GM12878 (cell line): ENCODE results near the gene GPR137B.

Experiments used
- CEBPB ChIP-seq, 2 experiments: fragments of 150-350 bp in 1 of 2; IDR thresholded peaks; 2 replicates each; pipeline ENCODE4 v1.6.1; 2012 to 2014; ENCODE audit warnings: low read depth in 2 of 2, low read length in 2 of 2, borderline replicate concordance in 1 of 2, inconsistent platforms in 1 of 2
- ETV6 ChIP-seq, 2 experiments: fragments of 450-650 bp in 1 of 2; IDR thresholded peaks in 1 of 2; conservative IDR thresholded peaks in 1 of 2; 2 replicates each; pipeline ENCODE4 v1.6.1; 2014; ENCODE audit warnings: antibody characterized with exemption in 1 of 2, borderline replicate concordance in 1 of 2, low read depth in 1 of 2, mild to moderate bottlenecking in 1 of 2, moderate library complexity in 1 of 2
- GABPA ChIP-seq: IDR thresholded peaks from 2 replicates; pipeline ENCODE4 v1.6.1; 2014; ENCODE audit warnings: antibody characterized with exemption, low read depth, mild to moderate bottlenecking, inconsistent platforms
- NFXL1 ChIP-seq: fragments of 450-650 bp; IDR thresholded peaks from 2 replicates; pipeline ENCODE4 v1.6.1; 2017; ENCODE audit warnings: antibody characterized with exemption, mild to moderate bottlenecking, borderline replicate concordance
- POLR2AphosphoS5 ChIP-seq: IDR thresholded peaks from 2 replicates; pipeline ENCODE4 v1.6.1; 2011; ENCODE audit warnings: mild to moderate bottlenecking, low read length, inconsistent platforms
- RAD51 ChIP-seq: fragments of 450-650 bp; IDR thresholded peaks from 2 replicates; pipeline ENCODE4 v1.6.1; 2016; ENCODE audit warnings: moderate library complexity, mild to moderate bottlenecking, inconsistent platforms
- RELA ChIP-seq: fragments of 450-650 bp; IDR thresholded peaks from 2 replicates; pipeline ENCODE4 v1.8.0; 2014; ENCODE audit warnings: borderline replicate concordance; ENCODE audit not compliant: partially characterized antibody
- SIX5 ChIP-seq: IDR thresholded peaks from 2 replicates; pipeline ENCODE4 v1.6.1; 2011; ENCODE audit warnings: mild to moderate bottlenecking, low read depth, low read length, moderate library complexity; ENCODE audit not compliant: severe bottlenecking
- SREBF1 ChIP-seq: IDR thresholded peaks from 2 replicates; pipeline ENCODE4 v1.6.1; 2012; ENCODE audit warnings: mild to moderate bottlenecking, low read length
- YY1 ChIP-seq: IDR thresholded peaks from 2 replicates; pipeline ENCODE4 v1.6.1; 2011; ENCODE audit warnings: low read depth, mild to moderate bottlenecking, low read length
- TF ChIP-seq, protein P1 (sequence below), 3 experiments: IDR thresholded peaks in 2 of 3; conservative IDR thresholded peaks in 1 of 3; 2 replicates each; pipeline ENCODE4 v1.5.1; 2011; ENCODE audit warnings: low read depth in 3 of 3, low read length in 3 of 3, mild to moderate bottlenecking in 3 of 3, control low read depth in 2 of 3, moderate library complexity in 2 of 3, inconsistent platforms in 1 of 3, mixed read lengths in 1 of 3; ENCODE audit not compliant: control insufficient read depth in 2 of 3, insufficient read depth in 1 of 3; ENCODE audit errors: extremely low read depth in 1 of 3
- TF ChIP-seq, protein P2 (sequence below): fragments of 450-650 bp; IDR thresholded peaks from 2 replicates; pipeline ENCODE4 v1.6.1; 2017; ENCODE audit warnings: mild to moderate bottlenecking
- TF ChIP-seq, protein P3 (sequence below): IDR thresholded peaks from 2 replicates; pipeline ENCODE4 v1.6.1; 2011; ENCODE audit warnings: mild to moderate bottlenecking, low read depth, low read length, moderate library complexity; ENCODE audit not compliant: insufficient replicate concordance

DNA sequence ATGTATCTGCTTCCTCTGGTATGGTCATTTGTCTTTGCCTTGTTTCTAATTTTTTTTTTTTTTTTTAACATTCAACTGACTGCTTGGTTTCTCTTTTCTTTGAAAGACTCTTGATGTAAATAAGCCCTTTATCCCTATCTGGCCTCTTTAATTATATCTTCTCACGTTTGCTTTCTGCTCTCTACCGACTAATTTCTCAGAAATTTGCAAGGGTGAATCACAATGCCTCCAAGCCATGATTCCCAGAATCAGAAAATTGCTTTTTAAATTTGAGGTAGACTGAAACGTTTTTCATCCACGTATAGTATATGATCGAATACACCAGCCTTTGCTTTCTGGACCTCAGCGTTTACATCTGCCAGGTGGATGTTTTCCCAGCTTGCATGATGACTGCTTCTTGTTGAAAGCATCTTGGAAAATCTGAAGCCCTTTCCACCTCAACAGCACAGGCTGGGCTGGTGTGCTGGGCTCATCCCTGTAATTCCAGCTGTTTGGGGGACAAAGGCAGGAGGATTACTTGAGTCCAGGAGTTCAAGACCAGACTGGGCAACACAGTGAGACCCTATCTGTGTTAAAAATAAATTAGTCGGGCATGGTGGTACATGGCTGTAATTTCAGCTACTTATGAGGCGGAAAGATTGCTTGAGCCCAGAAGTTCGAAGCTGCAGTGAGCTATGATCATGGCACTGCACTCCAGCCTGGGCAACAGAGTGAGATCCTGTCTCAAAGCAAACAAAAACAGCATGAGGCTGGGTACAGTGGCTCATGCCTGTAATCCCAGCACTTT, 35.0 kb upstream of the GPR137B start:
- TF ChIP-seq YY1 (no peak), POLR2AphosphoS5 (no peak), SIX5 (no peak), CEBPB (IDR thresholded peaks at IDR 0.05; ENCODE audit: borderline replicate concordance in 1 of 2, low read depth in 2 of 2, low read length in 2 of 2) (no peak), NFXL1 (no peak), RELA (no peak), ETV6 (conservative IDR thresholded peaks at IDR 0.05 in 1 of 2, IDR thresholded peaks at IDR 0.05 in 1 of 2; ENCODE audit: borderline replicate concordance in 1 of 2, low read depth in 1 of 2) (no peak), RAD51 (no peak), GABPA (no peak), SREBF1 (no peak)
- TF ChIP-seq, protein P1, sequence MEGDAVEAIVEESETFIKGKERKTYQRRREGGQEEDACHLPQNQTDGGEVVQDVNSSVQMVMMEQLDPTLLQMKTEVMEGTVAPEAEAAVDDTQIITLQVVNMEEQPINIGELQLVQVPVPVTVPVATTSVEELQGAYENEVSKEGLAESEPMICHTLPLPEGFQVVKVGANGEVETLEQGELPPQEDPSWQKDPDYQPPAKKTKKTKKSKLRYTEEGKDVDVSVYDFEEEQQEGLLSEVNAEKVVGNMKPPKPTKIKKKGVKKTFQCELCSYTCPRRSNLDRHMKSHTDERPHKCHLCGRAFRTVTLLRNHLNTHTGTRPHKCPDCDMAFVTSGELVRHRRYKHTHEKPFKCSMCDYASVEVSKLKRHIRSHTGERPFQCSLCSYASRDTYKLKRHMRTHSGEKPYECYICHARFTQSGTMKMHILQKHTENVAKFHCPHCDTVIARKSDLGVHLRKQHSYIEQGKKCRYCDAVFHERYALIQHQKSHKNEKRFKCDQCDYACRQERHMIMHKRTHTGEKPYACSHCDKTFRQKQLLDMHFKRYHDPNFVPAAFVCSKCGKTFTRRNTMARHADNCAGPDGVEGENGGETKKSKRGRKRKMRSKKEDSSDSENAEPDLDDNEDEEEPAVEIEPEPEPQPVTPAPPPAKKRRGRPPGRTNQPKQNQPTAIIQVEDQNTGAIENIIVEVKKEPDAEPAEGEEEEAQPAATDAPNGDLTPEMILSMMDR (IDR thresholded peaks at IDR 0.05 in 2 of 3, conservative IDR thresholded peaks at IDR 0.05 in 1 of 3; ENCODE audit: control insufficient read depth in 2 of 3, extremely low read depth in 1 of 3, insufficient read depth in 1 of 3, low read depth in 3 of 3, low read length in 3 of 3), result no peak
- TF ChIP-seq, protein P2, sequence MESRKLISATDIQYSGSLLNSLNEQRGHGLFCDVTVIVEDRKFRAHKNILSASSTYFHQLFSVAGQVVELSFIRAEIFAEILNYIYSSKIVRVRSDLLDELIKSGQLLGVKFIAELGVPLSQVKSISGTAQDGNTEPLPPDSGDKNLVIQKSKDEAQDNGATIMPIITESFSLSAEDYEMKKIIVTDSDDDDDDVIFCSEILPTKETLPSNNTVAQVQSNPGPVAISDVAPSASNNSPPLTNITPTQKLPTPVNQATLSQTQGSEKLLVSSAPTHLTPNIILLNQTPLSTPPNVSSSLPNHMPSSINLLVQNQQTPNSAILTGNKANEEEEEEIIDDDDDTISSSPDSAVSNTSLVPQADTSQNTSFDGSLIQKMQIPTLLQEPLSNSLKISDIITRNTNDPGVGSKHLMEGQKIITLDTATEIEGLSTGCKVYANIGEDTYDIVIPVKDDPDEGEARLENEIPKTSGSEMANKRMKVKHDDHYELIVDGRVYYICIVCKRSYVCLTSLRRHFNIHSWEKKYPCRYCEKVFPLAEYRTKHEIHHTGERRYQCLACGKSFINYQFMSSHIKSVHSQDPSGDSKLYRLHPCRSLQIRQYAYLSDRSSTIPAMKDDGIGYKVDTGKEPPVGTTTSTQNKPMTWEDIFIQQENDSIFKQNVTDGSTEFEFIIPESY, result no peak
- TF ChIP-seq, protein P3, sequence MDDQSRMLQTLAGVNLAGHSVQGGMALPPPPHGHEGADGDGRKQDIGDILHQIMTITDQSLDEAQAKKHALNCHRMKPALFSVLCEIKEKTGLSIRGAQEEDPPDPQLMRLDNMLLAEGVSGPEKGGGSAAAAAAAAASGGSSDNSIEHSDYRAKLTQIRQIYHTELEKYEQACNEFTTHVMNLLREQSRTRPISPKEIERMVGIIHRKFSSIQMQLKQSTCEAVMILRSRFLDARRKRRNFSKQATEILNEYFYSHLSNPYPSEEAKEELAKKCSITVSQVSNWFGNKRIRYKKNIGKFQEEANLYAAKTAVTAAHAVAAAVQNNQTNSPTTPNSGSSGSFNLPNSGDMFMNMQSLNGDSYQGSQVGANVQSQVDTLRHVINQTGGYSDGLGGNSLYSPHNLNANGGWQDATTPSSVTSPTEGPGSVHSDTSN, result no peak
